Renal cortex interstitium (tissue), 11 donors: ENCODE results near the gene RPL35A. TPM values are rescaled to one million over a fixed set of nuclear protein-coding genes. Genes with fewer than 3 reads are reported as not detected.
"Not testable (repeated sequence)": the region's sequence is repeated elsewhere in the genome, so short reads cannot be mapped to it uniquely, and the experiment has no call there.

Source experiments
- DNase-seq, 11 donors: peaks; one replicate each; pipeline ENCODE4 v3.0.0-alpha.2; 2013; ENCODE audit warnings: low read depth in 9 of 11, low spot score in 4 of 11; ENCODE audit errors: extremely low read depth in 1 of 11
- polyA plus RNA-seq, 3 donors: library from polyadenylated mRNA; unstranded; fragments of 120-200 nt; gene quantifications; one replicate each; pipeline ENCODE4 v1.2.1, GENCODE V29; 2013; ENCODE audit not compliant: insufficient read length in 3 of 3

Gene RPL35A
- polyA plus RNA-seq, 3 donors: 1,629 to 1,778 (median 1,714) TPM

DNA sequence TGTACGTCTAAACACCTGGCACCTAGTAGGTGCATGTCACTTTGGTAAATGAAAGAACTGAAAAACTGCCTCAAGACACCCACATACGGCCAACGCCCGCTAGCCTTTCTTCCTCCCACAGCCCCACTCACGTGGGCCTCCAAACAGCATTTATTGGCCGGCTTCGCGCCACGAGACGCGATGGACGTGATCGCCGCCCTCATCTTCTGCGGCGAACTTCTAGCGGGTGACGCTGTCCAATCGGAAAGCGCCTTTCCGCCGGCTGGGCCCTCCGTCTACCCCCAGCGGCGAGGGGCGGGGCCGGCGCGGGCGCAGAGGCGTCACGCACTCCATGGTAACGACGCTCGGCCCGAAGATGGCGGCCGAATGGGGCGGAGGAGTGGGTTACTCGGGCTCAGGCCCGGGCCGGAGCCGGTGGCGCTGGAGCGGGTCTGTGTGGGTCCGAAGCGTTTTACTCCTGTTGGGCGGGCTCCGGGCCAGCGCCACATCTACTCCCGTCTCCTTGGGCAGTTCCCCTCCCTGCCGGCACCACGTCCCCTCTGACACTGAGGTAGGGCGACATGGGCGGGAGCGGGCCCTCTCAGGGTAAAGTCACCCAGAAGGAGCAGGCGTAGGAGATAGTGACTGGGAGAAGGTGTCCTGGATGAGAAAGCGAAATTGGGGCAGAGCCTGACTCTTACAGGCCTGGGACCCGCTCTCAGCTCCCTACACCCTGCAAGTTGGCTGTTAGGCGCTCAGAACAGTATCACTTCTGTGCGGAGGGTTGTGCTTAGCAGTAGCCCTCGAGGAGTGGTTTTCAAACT, 10.1 kb downstream of the RPL35A start, which contains the start of gene LMLN:
Gene LMLN, plus strand, starts transcription at position 327 of the 803 bp plus-strand sequence. Its CDS starts 29 bp downstream, at position 356.
- peak; percentile 79 to 94 (median 91) for DNase-seq

DNA sequence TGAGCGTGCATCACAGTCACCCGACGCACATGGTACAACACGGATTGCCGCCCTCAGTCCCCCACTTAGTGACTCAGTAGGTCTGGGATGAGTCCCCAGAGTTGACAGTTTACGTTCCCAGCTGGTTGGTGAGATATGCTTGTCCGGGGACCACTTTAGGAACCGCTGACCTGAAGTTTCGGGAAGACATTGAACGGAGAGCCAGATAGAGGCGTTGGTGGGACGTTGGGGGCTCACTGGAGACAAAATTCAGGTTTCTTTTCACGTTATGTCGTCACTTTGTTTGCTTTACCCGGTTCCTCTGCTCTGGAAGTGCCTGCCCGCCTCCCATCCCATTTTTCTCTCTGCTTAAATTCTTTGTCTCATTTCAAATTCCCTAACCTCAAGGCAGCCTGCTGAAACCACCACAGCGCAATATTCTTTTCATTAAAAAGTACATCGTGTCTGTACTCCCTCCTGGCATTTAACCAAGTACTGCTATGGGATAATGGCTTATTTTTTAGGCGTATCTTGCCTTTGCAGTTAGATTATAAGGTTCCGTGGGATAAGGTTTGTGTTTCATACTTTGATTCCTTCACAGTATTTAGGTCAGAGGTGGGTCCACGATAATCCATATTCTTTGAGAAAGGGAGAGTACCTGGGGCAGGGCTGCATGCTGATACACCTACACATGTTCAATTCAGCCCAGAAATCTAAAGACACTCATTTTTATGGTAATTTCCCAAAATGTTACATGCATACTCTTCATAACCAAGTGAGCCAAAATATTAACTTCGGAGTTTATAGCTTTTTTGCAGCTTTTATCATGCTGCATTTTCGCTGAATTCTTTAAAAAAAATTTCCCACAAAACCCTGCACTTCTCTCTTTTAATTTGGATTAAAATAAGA, 10.9 kb downstream of the RPL35A start:
- DNase-seq: peak in 1 of 11 donors; percentile 42

DNA sequence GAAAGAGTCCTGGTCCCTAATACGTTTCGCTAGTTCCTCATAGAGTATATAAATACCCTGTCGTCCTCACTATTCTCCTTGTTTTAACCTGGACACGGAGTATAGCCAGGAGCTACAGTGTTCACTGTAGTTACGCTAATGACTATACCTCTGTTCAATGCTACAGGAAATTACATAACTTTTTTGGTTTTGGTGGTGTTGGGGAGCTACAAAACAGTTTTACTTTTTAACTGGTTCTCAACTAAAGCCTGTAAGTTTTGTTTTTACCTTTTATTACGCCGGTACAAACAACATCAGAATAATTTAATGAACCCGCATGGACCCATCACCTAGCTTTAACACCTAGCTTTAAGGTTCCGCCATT, 11.6 kb downstream of the RPL35A start:
- DNase-seq: no peak

DNA sequence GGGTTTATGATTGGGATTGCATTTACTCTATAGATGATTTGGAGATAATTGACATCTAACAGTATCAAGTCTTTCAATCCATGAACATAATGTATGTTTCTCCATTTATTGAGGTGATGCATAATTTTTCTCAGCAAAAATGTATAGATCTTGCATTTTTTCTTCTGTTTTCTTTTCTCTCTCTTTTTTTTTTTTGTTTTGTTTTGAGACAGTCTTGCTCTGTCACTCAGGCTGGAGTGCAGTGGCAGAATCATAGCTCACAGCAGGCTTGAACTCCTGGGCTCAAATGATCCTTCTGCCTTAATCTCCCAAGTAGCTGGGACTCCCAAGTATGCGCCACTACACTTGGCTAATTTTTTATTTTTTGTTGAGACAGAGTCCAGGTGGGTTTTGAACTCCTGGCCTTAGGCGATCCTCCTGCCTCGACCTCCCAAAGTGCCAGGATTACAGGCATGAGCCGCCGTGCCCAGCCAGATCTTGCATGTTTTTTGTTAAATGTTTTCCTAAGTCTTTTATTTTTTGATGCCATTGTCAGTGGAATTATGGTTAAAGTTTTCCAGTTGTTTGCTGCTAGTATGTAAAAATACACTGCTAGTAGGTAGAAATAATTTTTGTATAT, 13.1 kb downstream of the RPL35A start:
- no peak for DNase-seq

DNA sequence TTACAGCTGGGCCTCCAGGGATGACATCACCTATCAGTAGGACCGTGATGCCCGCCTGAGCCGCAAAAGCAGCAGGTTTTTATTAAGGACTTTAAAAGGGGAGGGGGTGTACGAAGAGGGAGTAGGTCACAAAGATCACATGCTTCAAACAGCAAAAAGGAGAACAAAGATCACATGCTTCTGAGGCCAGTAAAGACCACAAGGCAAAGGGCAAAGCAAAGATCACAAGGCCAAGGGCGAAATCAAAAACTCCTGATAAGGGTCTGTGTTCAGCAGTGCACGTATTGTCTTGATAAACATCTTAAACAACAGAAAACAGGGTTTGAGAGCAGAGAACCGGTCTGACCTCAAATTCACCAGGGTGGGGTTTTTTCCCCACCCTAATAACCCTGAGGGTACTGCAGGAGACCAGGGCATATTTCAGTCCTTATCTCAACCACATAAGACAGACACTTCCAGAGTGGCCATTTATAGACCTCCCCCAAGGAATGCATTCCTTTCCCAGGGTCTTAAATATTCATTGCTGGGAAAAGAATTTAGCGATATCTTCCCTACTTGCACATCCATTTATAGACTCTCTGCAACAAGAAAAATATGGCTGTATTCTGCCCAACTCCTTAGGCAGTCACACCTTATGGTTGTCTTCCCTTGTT, 17.5 kb downstream of the RPL35A start:
- not testable (repeated sequence) for DNase-seq

DNA sequence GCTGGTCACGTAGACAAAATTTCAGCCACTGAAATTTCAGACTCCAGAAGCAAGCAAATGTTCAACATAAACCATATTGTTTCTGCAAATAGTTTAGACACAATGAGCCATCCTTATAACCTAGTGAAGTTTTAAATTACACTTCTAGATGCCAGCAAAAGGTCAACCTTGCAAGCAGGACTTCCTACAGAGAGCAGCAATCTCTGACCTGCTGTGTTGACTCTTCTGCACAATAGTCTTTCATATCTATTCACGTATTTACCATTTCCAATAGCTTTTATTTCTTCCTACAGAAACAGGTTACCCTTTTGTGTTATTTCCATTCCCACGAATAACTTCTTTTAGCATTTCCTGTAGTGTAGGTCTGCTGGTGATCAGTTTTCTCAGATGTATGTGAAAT, 20.6 kb downstream of the RPL35A start:
- DNase-seq: no peak

DNA sequence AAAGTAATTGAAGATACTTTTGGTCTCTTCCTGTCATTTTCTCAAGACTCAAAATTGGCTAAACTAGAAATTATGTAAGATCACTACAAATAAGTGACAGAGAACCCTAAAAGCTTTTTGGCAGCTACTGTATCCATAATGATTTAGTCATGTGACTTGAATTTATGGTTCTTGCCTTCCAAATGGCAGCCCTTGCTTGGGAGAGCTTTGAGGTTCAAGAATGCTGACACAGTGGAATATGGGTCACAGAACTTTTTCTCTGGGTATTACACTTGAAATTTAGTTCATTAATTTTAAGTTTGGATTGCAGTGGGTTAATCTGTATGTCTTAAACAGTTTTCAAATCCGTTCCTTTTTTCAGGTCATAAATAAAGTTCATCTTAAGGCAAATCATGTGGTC, 24.0 kb downstream of the RPL35A start:
- no peak for DNase-seq

DNA sequence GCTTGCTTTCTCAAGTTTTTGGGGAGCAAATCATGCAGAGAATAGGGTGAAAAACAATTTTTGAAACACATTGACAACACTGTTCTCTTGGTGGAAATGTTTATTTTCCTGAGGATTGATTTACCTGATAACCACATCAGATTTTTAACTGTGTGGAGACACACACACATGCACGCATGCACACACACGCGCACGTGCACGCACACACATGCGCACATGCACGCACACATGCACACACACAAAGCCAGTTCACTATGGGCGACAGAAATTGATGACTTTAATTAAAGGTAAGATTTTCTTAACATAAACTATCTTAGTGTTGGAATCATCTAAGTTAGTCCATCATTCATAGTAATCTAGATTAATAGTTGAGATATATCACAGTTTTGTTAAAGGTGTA, 25.3 kb downstream of the RPL35A start:
- no peak for DNase-seq

DNA sequence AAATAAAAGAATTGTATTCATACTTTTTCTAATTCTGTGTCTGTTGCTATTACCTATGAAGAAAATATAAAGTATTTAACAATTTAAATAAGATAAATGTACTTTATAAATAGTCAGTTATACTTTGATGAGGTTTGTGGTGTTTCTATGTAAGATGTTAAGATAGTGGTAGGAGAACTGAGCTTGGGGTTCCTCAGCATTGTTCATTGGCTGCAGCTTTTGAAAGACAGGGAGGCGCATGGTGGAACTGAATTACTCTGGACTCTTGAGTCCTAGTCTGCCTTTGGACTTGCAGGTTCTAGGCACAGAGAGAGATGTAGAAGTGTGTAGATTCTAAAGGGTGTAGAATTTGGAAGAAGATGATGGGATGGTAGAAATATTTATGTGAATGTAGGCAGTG, 33.1 kb downstream of the RPL35A start:
- DNase-seq: no peak

DNA sequence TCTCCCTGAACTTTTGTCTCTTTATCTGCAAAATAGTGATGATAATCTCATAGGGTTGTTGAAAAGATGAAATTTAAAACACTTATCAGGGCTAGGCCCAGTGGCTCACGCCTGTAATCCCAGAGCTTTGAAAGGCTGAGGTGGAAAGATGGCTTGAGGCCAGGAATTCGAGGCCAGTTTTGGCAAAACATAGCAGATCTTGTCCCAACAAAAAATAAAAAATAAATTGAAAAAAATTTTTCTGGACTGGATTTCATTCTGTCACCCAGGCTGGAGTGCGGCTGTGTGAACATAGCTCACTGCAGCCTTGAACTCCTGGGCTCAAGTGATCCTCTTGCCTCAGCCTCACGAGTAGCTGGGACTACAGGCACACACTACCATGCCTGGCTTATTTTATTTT, 39.7 kb downstream of the RPL35A start:
- no peak for DNase-seq

DNA sequence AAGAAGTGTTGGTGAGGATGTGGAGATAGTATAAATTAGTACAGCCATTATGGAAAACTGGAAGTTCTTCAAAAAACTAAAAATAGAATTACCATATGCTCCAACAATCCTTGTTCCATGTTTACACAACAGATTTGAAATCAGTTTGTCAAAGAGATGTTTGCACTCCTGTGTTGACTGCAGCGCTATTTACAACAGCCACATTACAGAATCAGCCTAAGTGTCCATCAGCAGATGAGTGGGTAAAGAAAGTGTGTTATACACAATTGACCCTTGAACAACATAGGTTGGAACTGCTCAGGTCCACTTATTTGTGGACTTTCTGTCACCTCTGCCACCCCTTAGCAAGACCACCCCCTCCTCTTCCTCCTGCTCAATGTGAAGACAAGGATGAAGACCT, 44.7 kb downstream of the RPL35A start:
- no peak for DNase-seq

DNA sequence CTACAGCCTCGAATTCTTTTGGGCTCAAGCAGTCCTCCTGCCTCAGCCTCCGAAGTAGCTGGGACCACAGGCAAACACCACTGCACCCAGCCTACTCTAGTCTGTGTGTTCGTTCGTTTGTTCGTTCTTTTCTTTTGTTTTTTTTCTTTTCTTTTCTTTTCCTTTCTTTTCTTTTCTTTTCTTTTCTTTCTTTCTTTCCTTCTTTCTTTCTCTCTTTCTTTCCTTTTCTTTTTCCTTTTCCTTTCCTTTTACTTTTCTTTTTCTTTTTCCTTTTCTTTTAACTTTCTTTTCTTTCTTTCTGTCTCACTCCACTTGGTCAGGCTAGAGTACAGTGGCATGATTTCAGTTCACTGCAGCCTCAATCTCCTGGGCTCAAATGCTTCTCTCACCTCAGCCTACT, 46.9 kb downstream of the RPL35A start:
- DNase-seq: no peak

DNA sequence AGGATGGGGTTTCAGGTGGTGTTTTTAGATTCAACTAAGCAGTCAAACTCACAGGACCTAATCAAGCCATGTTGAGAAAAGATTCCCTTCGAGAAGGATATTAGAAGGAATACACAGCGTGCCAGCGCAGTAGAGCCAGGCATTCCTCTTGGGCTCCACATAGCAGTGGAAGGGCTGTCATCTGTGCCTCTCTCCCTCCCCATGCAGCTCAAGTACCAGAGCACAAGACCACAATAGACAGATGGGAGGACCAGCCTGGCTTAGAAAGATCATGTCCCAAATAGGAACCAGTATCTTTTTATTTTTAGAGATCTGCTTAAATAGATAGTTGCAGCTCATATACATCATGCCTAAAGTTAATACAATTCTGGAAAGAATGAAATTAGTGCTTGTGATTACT, 47.9 kb downstream of the RPL35A start:
- DNase-seq: no peak

Other genes starting within 250 kb of the RPL35A start
- gene RUBCN, start 213.3 kb upstream of the RPL35A start, polyA plus RNA-seq: 10 to 100 TPM in 2 of 3 donors, 1 to 10 TPM in 1; 9.9 to 14.8 (median 12.4) TPM
- 100 to 1,000 TPM in 1 of 3 donors, 10 to 100 TPM in 2; 85.0 to 106 (median 97.4) TPM for gene FYTTD1, start 200.3 kb upstream of the RPL35A start, polyA plus RNA-seq
- 10 to 100 TPM; 39.6 to 48.9 (median 39.7) TPM for gene LRCH3, start 158.9 kb upstream of the RPL35A start, polyA plus RNA-seq
- gene LMLN, start 10.0 kb downstream of the RPL35A start, polyA plus RNA-seq: 10 to 100 TPM in 1 of 3 donors, 1 to 10 TPM in 2; 7.0 to 14.9 (median 9.3) TPM